Peyer's patch (tissue), 4 donors: Measurements from ENCODE around the gene RMND5B. TPM values are rescaled to one million over a fixed set of nuclear protein-coding genes. Genes with fewer than 3 reads are reported as not detected.

Experiments
- DNase-seq, 3 donors: peaks; one replicate each; pipeline ENCODE4 v3.0.0-alpha.2; 2017 to 2019
- H3K27ac ChIP-seq, 4 donors: fragments of 200-600 bp; sonication (generic); one replicate each; pipeline ENCODE4 v1.5.1; 2016 to 2019
- H3K27me3 ChIP-seq, 2 donors: fragments of 200-600 bp; sonication (generic); one replicate each; pipeline ENCODE4 v1.5.1; 2019
- H3K36me3 ChIP-seq, 3 donors: fragments of 200-600 bp; sonication (generic); one replicate each; pipeline ENCODE4 v1.5.1; 2016 to 2019
- H3K4me1 ChIP-seq, 4 donors: fragments of 200-600 bp; sonication (generic); one replicate each; pipeline ENCODE4 v1.5.1; 2016 to 2019
- H3K4me3 ChIP-seq, 4 donors: fragments of 200-600 bp; sonication (generic); 1 replicate in 3 of 4; 2 replicates in 1 of 4; pipeline ENCODE4 v1.5.1; 2016 to 2019; ENCODE audit warnings: mild to moderate bottlenecking in 1 of 4
- H3K9me3 ChIP-seq, 4 donors: fragments of 200-600 bp; sonication (generic); one replicate each; pipeline ENCODE4 v1.5.1; 2016 to 2019; ENCODE audit warnings: mild to moderate bottlenecking in 1 of 4
- CTCF ChIP-seq, 6 experiments: fragments of 450-650 bp in 4 of 6; fragments of 200-600 bp in 2 of 6; sonication (generic) in 1 of 6; IDR thresholded peaks; one replicate each; pipeline ENCODE4 v1.5.1; 2017 to 2019; ENCODE audit warnings: antibody characterized with exemption in 6 of 6, mild to moderate bottlenecking in 3 of 6, moderate library complexity in 1 of 6
- POLR2A ChIP-seq, 2 donors: fragments of 450-650 bp; IDR thresholded peaks; one replicate each; pipeline ENCODE4 v1.5.1; 2017; ENCODE audit warnings: antibody characterized with exemption in 2 of 2, mild to moderate bottlenecking in 2 of 2, moderate library complexity in 2 of 2
- total RNA-seq, 4 donors: library from RNA; depleted of rRNA; stranded (reverse); fragments of >200 nt; gene quantifications; one replicate each; pipeline ENCODE4 v1.1.0, GENCODE V29; 2016

RMND5B gene
- total RNA-seq, 4 donors from 2014 or later = 35.9 to 59.4 (median 51.7) TPM

GRCh38 chr5:178110511-178110910 is 20.3 kb upstream of the RMND5B start:
- no peaks in the 10 kb centered on the region for H3K9me3 ChIP-seq
- H3K4me1 ChIP-seq = peaks cover 0 to 24% (median 9%) of the 10 kb centered on the region in 4 donors
- DNase-seq = no peak
- no peaks in the 10 kb centered on the region for H3K36me3 ChIP-seq
- H3K4me3 ChIP-seq = no peak overlapping the region
- H3K27ac ChIP-seq = no peak overlapping the region
- TF ChIP-seq CTCF (IDR thresholded peaks at IDR 0.05) (no peak), POLR2A (IDR thresholded peaks at IDR 0.05) (no peak)
- peaks cover 0 to 12% of the 10 kb centered on the region in 2 donors for H3K27me3 ChIP-seq

- no peaks in the 10 kb centered on the region for H3K36me3 ChIP-seq
- peaks cover 0 to 13% of the 10 kb centered on the region in 2 donors for H3K27me3 ChIP-seq
- peaks cover 0 to 34% (median 14%) of the 10 kb centered on the region in 4 donors for H3K4me1 ChIP-seq
- DNase-seq = no peak
- H3K4me3 ChIP-seq = no peak overlapping the region
- H3K9me3 ChIP-seq = no peaks in the 10 kb centered on the region
- TF ChIP-seq CTCF (IDR thresholded peaks at IDR 0.05) = no peak
- TF ChIP-seq POLR2A (IDR thresholded peaks at IDR 0.05) = no peak
- no peak overlapping the region for H3K27ac ChIP-seq
Measured at GRCh38 chr5:178111925-178112324, 18.9 kb upstream of the RMND5B start.

- DNase-seq = no peak
- Histone ChIP-seq H3K27ac (no peak overlapping the region), H3K4me3 (no peak overlapping the region), H3K9me3 (no peaks in the 10 kb centered on the region), H3K27me3 (peaks cover 0 to 13% of the 10 kb centered on the region in 2 donors), H3K4me1 (peaks cover 0 to 34% (median 19%) of the 10 kb centered on the region in 4 donors), H3K36me3 (no peaks in the 10 kb centered on the region)
- TF ChIP-seq POLR2A (IDR thresholded peaks at IDR 0.05) = no peak
- no peak for TF ChIP-seq CTCF (IDR thresholded peaks at IDR 0.05)
Measured at GRCh38 chr5:178112545-178112944, 18.3 kb upstream of the RMND5B start.

GRCh38 chr5:178113141-178113787 is 17.6 kb upstream of the RMND5B start, which contains the start of gene N4BP3:
Gene N4BP3, plus strand, starts transcription at chr5:178113532. Its CDS starts 6,052 bp downstream, at chr5:178119584.
- Histone ChIP-seq H3K4me1 (peaks cover 0 to 34% (median 24%) of the 10 kb centered on the region in 4 donors), H3K36me3 (no peaks in the 10 kb centered on the region), H3K27ac (peak within 1 kb of the TSS in 3 of 4 donors; percentile 5 to 82 (median 10)), H3K9me3 (no peaks in the 10 kb centered on the region), H3K4me3 (peak within 1 kb of the TSS; percentile 40 to 63 (median 54)), H3K27me3 (peaks cover 0 to 13% of the 10 kb centered on the region in 2 donors)
- TF ChIP-seq CTCF (IDR thresholded peaks at IDR 0.05) = no peak
- no peak for TF ChIP-seq POLR2A (IDR thresholded peaks at IDR 0.05)
- peak; percentile 71 to 84 (median 76) for DNase-seq

GRCh38 chr5:178113841-178114324 is 16.9 kb upstream of the RMND5B start:
- H3K27me3 ChIP-seq = peaks cover 0 to 13% of the 10 kb centered on the region in 2 donors
- peaks cover 0 to 34% (median 24%) of the 10 kb centered on the region in 4 donors for H3K4me1 ChIP-seq
- H3K4me3 ChIP-seq = peak overlapping the region; percentile 40 to 63 (median 54)
- H3K9me3 ChIP-seq = no peaks in the 10 kb centered on the region
- peak overlapping the region in 3 of 4 donors; percentile 5 to 82 (median 10) for H3K27ac ChIP-seq
- peak in 1 of 3 donors; percentile 28 for DNase-seq
- no peaks in the 10 kb centered on the region for H3K36me3 ChIP-seq
- TF ChIP-seq POLR2A (IDR thresholded peaks at IDR 0.05) = no peak
- no peak for TF ChIP-seq CTCF (IDR thresholded peaks at IDR 0.05)
